BE2C (cell line): ENCODE measurements around the gene LIPA.

ENCODE experiments used
- DNase-seq: peaks from one replicate; pipeline ENCODE4 v3.0.0-alpha.2; 2020
- H3K27me3 ChIP-seq: fragments of 250-450 bp; sonication (Bioruptor Pico); 2 replicates; pipeline ENCODE4 v1.5.1; 2020; ENCODE audit warnings: mild to moderate bottlenecking
- H3K36me3 ChIP-seq: fragments of 250-450 bp; sonication (Bioruptor Pico); 2 replicates; pipeline ENCODE4 v1.5.1; 2020; ENCODE audit warnings: mild to moderate bottlenecking
- H3K4me1 ChIP-seq: fragments of 250-450 bp; sonication (Bioruptor Pico); 2 replicates; pipeline ENCODE4 v1.5.1; 2020
- H3K4me3 ChIP-seq: 2 replicates; pipeline ENCODE4 v1.5.1; 2011; ENCODE audit warnings: low read depth, low read length
- H3K9me3 ChIP-seq: fragments of 250-450 bp; sonication (Bioruptor Pico); 2 replicates; pipeline ENCODE4 v1.5.1; 2020
- CTCF ChIP-seq: IDR thresholded peaks from 2 replicates; pipeline ENCODE4 v1.5.1; 2012; ENCODE audit warnings: mild to moderate bottlenecking, low read depth, low read length

The LIPA gene

GRCh38 chr10:89189211-89189734 lies 62.3 kb downstream of the LIPA start:
- TF ChIP-seq CTCF = no peak
- no peak overlapping the region for H3K4me3 ChIP-seq
- peaks cover 2% of the 10 kb centered on the region; the same call in 1 of the 2 replicates for H3K27me3 ChIP-seq
- DNase-seq = no peak
- H3K9me3 ChIP-seq = no peaks in the 10 kb centered on the region
- no peaks in the 10 kb centered on the region for H3K4me1 ChIP-seq
- H3K36me3 ChIP-seq = no peaks in the 10 kb centered on the region

- DNase-seq = no peak
- no peaks in the 10 kb centered on the region for H3K4me1 ChIP-seq
- H3K9me3 ChIP-seq = no peaks in the 10 kb centered on the region
- H3K36me3 ChIP-seq = no peaks in the 10 kb centered on the region
- peaks cover 7% of the 10 kb centered on the region; the same call in 1 of the 2 replicates for H3K27me3 ChIP-seq
- no peak overlapping the region for H3K4me3 ChIP-seq
- TF ChIP-seq CTCF = no peak
Measured at GRCh38 chr10:89185658-89186057, 65.9 kb downstream of the LIPA start.

GRCh38 chr10:89184638-89185037 lies 66.9 kb downstream of the LIPA start:
- no peak for DNase-seq
- Histone ChIP-seq H3K27me3 (peaks cover 7% of the 10 kb centered on the region; the same call in 1 of the 2 replicates), H3K4me3 (no peak overlapping the region), H3K9me3 (no peaks in the 10 kb centered on the region), H3K4me1 (no peaks in the 10 kb centered on the region), H3K36me3 (no peaks in the 10 kb centered on the region)
- no peak for TF ChIP-seq CTCF

DNA sequence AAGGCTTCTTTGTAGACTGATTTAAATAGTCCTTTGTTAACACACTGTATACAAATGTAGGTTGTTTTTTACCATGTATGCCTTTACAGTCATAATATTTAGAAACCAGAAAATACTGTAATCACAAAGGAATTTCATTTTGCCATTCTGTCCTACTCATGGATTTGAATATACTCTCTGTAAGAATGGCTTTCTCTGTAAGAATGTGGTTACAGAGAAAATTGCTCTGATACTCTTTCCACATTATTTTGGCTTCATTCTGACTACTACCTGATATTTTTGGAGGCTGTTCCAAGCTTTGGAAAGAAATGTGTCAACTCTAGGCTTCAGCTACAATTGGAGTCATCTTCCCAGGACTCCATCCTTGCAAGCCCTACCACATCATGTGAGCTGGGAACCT lies 68.0 kb downstream of the LIPA start:
- H3K36me3 ChIP-seq = no peaks in the 10 kb centered on the region
- no peak for DNase-seq
- H3K27me3 ChIP-seq = peaks cover 11% of the 10 kb centered on the region; the same call in 1 of the 2 replicates

DNA sequence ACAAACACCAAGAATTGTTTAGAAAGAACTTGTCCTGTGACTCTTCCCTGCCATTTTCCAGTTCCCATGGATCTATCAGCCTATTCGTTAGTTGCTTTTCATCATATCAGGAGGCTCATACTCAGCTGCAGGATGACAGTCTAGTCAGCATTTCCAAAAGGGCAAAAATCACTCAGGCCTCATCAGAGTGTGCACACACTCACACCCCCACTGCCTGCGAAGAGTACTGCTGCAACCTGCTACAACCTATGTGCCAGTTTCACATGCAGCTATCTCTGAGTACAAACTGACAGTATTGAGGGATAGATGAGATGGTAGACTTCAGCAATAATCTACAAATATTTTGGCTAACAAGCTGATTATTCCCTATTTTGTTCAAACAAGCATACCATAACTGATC lies 68.7 kb downstream of the LIPA start:
- Histone ChIP-seq H3K9me3 (no peaks in the 10 kb centered on the region), H3K27me3 (peaks cover 16% of the 10 kb centered on the region; the same call in 1 of the 2 replicates), H3K36me3 (no peaks in the 10 kb centered on the region), H3K4me3 (no peak overlapping the region), H3K4me1 (no peaks in the 10 kb centered on the region)
- DNase-seq = no peak
- TF ChIP-seq CTCF = no peak

More for the DNA sequence above, 68.0 kb downstream of the LIPA start:
- no peak overlapping the region for H3K4me3 ChIP-seq
- H3K9me3 ChIP-seq = no peaks in the 10 kb centered on the region
- H3K4me1 ChIP-seq = no peaks in the 10 kb centered on the region
- no peak for TF ChIP-seq CTCF

DNA sequence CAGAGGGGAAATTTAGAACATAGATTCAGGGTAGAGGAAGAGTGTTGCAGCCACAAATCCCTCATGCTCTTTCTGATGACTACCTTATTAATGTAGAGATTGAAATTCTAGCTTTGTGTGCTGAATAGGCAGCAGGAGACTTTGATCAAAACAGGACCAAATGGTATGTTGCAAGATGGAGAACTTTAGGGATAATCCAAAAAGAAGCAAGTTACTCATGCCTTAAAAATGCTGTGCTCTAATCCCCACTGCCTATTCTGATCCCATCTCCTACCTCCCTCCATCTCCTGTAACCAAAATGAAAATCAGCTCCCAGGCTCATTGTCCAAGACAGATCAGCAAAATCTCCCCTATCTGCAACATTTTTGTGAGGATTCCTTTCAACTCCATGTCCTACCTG lies 75.8 kb downstream of the LIPA start:
- DNase-seq = no peak
- Histone ChIP-seq H3K4me3 (no peak overlapping the region), H3K27me3 (peaks cover 19% of the 10 kb centered on the region), H3K4me1 (no peaks in the 10 kb centered on the region), H3K9me3 (no peaks in the 10 kb centered on the region), H3K36me3 (no peaks in the 10 kb centered on the region)
- no peak for TF ChIP-seq CTCF
